GM19240 (cell line): ENCODE results near the gene CNTNAP5.
A peak's percentile ranks its signal among the peaks of the same experiment; 100 is the strongest.

Experiments
- DNase-seq: peaks from one replicate; pipeline ENCODE4 v3.0.0; 2011; ENCODE audit warnings: low spot score; ENCODE audit not compliant: insufficient read length

Gene CNTNAP5

GRCh38 chr2:124796647-124797046, 771.6 kb downstream of the CNTNAP5 start:
- no peak for DNase-seq

GRCh38 chr2:124797049-124797448, 772.0 kb downstream of the CNTNAP5 start:
- DNase-seq, result no peak

DNA sequence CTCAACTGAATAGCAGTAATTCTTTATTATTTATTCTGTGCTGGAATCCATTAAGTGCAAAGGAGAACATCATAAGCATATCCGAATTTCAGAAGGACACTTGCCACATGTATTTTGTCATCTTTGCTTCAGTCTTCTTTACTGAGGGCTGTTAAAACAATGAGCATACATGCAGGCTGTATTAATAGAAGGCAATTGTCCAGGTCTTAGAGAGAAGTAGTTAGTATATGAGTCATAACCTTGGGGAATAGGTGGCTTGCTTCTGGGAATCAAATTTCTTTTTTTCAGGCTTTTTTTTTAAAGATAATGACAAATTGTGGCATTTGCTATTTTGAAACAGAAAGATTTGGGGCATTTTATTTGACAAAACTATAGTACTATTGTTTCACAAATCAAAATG, 773.5 kb downstream of the CNTNAP5 start:
- DNase-seq, result no peak

DNA sequence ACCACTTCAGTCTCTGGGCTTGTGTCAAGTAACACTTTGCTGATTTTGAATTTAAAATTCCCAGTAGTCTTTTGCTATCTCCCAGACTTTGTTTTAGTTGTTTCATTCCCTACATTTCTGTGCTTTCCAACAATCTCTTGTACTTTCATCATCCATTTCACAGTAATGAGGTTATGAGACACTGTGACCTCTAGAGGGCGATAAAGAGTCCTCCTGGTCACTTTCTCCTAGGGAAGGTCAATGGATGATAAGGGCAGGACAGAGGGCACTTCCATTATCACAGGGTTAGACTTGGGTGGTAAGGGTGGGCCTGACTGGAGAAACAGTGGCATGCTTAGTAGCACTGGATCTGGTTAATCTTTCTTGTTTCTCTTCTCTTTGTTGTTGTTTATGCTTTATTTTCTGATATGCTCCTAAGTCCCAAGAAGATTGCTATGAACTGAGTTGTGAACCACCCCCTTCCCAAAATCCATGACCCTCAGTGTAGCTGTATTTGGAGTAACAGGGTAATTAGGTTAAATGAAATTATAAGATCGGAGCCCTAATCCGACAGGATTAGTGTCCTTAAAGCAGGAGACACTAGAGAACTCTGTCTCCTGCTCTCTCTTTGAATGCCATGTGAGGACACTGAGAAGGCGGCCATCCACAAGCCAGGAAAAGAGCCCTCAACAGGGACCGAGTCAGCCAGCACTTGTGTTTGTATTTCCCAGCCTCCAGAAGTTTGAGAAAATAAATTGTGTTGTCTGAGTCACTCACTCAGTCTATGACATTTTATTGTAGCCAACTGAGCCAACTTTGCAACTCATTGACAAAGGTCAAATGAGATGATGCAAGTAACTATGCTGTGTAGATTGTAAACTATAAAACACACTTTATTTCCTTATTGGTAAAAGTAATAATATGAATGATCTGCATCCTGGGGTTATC, 779.2 kb downstream of the CNTNAP5 start:
- DNase-seq, result peak; percentile 3

GRCh38 chr2:124805060-124805459, 780.0 kb downstream of the CNTNAP5 start:
- peak; percentile 2 for DNase-seq

GRCh38 chr2:124810132-124810531, 785.0 kb downstream of the CNTNAP5 start:
- DNase-seq, result no peak

DNA sequence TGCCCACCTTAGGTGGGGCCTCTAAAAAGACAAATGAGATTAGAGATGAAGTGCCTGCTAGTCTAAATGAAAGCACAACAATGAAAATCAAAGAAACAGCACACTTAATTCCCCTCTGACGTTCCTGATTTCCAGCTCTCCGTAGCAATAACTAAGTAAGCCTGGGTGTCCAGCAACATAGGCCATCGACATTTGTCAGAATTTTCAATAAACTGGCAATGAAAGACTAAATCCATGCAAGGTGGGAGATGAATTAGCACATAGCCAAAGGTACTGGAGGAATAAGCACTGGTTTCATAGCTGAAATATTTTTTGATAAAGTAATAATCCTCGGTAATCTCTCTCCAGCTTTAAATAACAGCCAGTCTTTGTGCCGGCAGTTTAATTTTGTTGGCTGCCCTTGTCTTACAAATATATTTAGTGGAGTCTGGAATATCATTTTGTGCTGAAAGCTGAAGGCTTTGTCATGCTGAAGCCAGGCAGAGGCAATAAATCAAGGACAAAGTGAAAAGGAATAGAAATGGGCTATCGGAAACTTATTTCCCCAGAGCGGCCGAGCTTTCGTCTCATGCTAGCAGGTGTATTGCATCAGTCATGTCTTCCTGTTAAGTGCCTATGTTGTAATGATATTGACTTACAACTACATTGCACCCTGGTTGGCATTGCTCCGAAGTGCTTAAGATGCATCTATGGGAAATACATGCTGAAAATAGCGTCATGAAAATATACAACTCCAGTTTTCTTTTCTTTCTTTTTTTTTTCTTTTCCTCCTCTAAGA, 790.1 kb downstream of the CNTNAP5 start:
- no peak for DNase-seq

- DNase-seq, result no peak
These were observed 790.9 kb downstream of the CNTNAP5 start for GRCh38 chr2:124816007-124816406.

GRCh38 chr2:124822516-124822915, 797.4 kb downstream of the CNTNAP5 start:
- no peak for DNase-seq

GRCh38 chr2:124824441-124824840, 799.4 kb downstream of the CNTNAP5 start:
- no peak for DNase-seq

DNA sequence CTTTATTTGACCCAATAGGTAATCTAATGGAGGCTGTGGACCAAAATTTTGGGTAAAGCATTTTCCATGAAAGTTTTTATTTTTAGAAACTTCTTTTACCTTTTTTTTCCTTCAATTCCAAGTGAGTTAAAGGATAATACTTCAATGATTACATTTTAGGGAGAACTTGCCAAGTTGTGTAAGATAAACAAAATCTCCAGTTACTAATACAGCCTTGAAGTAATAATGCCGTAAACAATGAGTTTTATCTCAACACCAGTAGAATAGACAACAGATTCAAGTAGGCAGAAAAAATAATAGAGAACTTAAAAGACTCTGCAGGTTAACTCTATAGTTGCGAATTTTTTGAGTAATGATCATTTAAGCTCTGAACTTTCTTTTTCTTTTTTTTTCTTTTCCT, 807.4 kb downstream of the CNTNAP5 start:
- no peak for DNase-seq

DNA sequence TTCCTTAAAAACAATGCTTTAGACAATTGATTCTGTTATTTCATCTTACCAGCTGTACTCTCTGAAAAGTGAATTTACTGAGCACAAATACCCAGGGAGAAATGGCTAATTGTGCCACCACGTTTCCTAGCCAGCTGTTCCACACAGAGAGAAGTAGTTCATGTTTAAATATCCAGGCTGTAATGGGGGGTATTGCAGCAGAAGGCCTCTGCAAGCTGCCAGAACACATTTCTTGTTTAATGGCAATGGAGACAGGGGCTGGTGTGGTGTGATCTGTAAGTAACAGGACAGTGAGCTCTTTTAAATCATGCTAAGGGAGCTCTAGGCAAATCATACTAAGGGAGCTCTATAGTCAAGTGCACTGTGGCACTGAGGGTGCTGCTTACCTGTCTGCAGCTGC, 809.2 kb downstream of the CNTNAP5 start:
- DNase-seq, result no peak

- no peak for DNase-seq
These were observed 810.2 kb downstream of the CNTNAP5 start for GRCh38 chr2:124835331-124835730.

DNA sequence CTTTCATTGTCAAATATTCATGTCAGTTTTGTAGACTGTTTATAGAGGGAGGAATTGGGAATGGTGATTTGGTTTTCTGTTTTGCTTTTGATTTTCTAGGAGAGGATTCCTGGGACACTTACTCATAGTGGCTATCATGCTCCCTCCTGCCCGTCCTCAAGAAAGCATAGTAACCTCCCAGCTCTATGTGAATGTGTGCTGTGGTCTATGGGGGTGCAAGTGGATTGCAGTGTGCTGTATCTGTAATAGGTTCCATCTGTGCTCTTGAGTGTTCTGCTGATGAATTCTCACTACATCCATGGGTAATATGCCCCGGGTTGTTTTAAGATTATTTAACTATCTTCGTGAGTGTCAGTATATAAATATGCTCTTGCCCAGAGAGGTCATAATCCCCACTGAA, 811.3 kb downstream of the CNTNAP5 start:
- DNase-seq, result no peak

- no peak for DNase-seq
These were observed 812.4 kb downstream of the CNTNAP5 start for GRCh38 chr2:124837496-124837895.

GRCh38 chr2:124838406-124838805, 813.3 kb downstream of the CNTNAP5 start:
- no peak for DNase-seq

- no peak for DNase-seq
These were observed 842.2 kb downstream of the CNTNAP5 start for GRCh38 chr2:124867247-124867646.

- DNase-seq, result no peak
These were observed 849.1 kb downstream of the CNTNAP5 start for GRCh38 chr2:124874219-124874618.

DNA sequence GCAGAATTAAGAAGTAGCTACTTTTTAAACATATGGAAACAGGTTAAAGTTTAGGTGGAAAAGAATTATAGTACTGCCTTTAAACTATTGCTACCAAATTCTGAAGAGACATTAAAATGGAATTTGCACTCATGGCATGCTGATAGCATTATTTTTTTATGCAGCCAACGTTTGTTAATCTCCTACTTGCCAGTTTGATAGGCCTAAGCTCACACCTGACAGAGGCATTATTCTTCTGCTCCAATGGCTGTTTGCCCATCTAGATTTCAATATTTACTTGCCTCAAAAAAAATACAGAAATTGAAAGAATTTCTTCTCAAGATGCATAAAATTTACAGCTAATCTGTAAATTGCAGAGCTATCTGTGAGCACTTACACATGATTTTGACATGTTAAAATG, 849.6 kb downstream of the CNTNAP5 start:
- no peak for DNase-seq

DNA sequence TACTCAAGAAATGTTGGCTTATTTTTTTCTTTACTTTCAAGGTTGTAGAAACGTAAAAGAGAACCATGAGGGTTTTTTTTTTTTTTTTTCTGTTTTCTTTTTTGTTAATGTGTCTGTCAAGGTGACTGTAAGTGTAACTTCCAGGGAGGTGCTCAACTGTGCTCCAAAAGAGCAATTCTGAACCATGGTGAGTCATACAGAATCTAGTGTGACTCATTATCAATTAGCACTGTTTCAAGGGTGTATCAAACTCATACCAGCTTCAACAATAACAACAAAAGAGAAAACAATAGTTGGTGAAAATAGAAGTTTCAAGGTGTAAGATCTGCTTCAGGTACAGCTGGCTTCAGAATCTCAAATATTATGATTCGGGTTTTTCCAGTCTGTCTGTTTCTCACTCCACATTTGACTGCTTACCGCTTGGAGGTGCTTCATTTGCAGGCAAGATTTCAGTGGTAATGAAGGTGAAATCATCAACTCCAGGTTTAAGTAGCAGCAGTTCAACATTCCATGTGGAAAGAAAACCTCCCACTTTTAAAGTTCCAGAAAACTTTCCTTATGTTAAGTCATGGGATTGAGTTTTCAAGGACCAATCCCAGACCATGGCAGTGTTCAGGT, 850.6 kb downstream of the CNTNAP5 start:
- no peak for DNase-seq

- no peak for DNase-seq
These were observed 852.1 kb downstream of the CNTNAP5 start for GRCh38 chr2:124877141-124877577.

- no peak for DNase-seq
These were observed 854.6 kb downstream of the CNTNAP5 start for GRCh38 chr2:124879640-124880039.
